DMS 273 (cell line): ENCODE results near the gene MARCKSL1.
"Not testable (repeated sequence)": the region's sequence is repeated elsewhere in the genome, so short reads cannot be mapped to it uniquely, and the experiment has no call there.

Source experiments
- DNase-seq: peaks from one replicate; lab custom pipeline; 2025; ENCODE audit not compliant: unreplicated experiment; lab: John Stamatoyannopoulos, UW

MARCKSL1 gene

DNA sequence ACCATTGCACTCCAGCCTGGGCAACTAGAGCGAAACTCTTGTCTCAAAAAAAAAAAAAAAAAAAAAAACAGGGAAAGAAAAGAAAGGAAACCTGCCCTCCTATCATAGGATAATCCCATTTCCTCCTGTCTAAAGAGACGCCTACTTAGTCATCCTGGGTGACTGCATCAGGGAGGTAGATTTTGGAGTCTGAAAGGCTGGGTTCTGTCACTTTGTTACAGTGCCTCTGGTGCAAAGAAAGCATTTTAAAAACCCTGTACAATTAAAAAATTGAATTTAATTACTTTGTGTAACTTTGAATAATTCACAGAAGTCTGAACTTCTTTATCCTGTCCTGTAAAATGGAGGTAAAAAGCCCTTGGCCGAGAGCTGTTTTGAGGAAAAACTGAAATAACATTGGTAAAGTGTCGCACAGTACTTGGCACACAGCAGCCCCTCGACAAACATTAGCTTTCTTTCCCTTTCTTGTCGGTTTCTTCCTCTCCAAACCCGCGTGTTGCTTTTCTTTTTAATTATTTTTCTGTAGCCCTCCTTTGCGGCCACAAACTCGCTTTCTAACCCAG lies 44.8 kb downstream of the MARCKSL1 start:
- DNase-seq: no peak

DNA sequence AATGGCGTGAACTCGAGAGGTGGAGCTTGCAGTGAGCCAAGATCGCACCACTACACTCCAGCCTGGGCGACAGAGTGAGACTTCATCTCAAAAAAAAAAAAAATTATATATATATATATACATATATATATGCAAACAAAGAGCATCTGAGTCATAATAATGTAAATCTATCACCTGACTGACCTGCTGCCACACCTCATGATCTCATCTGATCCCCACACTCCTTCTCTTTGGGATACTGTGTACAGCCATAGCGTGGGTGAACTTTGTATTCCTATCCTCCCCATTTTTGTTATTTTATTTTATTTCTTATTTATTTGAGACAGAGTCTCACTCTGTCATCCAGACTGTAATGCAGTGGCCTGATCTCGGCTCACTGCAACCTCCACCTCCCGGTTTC lies 46.8 kb downstream of the MARCKSL1 start:
- DNase-seq: no peak

DNA sequence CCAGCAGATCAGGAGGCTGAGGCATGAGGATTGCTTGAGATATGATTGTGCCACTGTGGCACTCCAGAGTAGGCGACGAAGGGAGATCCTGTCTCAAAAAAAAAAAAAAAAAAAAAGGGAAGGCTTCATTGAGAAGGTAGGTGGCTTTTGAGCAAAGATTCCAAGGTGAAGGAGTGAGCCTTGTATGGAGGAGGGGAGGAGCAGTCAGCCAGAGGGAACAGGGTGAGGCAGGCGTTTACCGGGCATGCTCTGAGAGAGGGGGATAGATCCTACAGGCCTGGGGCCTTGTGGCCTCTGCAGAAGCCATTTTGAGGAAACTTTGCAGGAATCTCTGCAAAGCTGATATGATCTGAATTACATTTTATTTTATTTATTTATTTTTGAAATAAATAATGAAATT lies 49.3 kb downstream of the MARCKSL1 start:
- DNase-seq: no peak

DNA sequence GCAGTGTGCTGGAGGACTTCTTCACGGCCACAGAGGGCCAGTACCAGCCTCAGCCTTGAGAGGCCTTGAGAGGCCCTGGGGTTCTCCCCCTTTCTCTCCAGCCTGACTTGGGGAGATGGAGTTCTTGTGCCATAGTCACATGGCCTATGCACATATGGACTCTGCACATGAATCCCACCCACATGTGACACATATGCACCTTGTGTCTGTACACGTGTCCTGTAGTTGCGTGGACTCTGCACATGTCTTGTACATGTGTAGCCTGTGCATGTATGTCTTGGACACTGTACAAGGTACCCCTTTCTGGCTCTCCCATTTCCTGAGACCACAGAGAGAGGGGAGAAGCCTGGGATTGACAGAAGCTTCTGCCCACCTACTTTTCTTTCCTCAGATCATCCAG lies 50.4 kb downstream of the MARCKSL1 start:
- no peak for DNase-seq

DNA sequence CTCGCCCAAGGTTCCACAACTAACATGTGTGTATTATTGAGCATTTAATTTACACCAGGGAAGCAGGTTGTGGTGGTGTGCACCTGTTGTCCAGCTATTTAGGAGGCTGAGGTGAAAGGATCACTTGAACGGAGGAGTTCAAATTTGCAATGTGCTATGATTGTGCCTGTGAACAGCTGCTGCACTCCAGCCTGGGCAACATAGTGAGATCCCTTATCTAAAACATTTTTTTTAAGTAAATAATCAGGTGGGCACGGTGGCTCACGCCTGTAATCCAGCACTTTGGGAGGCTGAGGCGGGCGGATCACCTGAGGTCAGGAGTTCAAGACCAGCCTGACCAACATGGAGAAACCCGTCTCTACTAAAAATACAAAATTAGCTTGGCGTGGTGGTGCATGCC lies 51.3 kb downstream of the MARCKSL1 start:
- DNase-seq: not testable (repeated sequence)
